Measurements from ENCODE around the gene NUDT4. TPM values are rescaled to one million over a fixed set of nuclear protein-coding genes. Genes with fewer than 3 reads are reported as not detected.

Gene NUDT4
- total and polyA plus RNA-seq, 2 of the 4 experiments (the other 2 are of a cell fraction), result 23.6 to 25.6 TPM

DNA sequence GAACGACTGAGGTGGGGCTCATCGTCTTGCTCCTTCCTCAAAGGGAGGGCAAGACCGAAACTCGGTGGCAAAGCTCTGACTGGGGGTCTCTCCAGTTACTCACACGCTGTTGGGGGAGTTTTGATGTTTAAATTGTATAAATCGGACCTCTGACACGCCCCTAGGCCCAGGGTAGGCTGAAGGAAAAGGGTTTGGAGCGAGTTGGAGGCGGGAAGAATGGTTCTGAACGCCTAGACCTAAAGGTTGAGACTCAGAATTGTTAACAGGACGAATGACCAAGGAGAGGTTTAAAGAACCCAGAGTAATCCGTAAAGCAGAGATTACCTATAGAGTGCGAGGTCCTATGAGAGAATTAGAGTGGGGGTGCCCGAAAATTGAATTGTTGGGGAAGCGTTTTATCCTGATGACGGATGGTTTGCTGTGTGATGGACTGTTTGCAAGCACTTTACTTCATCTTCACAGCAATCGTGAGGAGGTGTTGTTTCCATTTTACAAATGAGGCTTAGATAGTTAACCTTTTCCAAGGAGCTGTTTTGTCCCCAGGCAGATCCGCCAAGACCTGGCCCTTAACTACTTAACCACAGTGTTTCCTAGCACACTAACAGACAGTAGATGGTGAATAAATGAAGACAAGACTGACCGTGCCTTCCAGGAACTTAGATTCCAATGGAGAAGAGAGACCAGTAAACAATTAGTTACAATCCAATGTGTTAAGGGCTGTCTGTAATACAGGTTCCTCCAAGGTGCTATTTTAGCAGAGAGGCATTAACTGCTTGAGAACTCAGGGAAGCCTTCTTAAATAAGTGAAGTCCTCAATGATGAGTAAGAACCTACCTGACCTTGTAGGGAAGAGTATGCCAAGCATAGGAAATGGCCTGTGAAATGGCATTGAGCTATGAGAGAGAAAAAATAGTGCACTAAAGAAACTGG, 65.0 kb downstream of the NUDT4 start:
- Histone ChIP-seq H4K20me1 (ENCODE audit: insufficient read depth, low read length) (peaks cover 35% of the 10 kb centered on the region), H3K4me3 (ENCODE audit: insufficient read depth, low read depth, low read length) (peak overlapping the region; percentile 86), H2BK120ac (ENCODE audit: low read depth, low read length) (peak overlapping the region; percentile 63), H2AK5ac (ENCODE audit: low read depth, low read length) (peak overlapping the region; percentile 96), H3K23ac (ENCODE audit: low read depth, low read length) (peak overlapping the region; percentile 90), H3K79me1 (ENCODE audit: low read depth in 1 of 2, low read length in 2 of 2) (peaks cover 3 to 20% of the 10 kb centered on the region in 2 experiments; a peak in 3 of 4 replicates), H3K9ac (ENCODE audit: low read depth, low read length) (peak overlapping the region; percentile 89), H2BK20ac (ENCODE audit: low read depth, low read length) (peak overlapping the region; percentile 28; the same call in 1 of the 2 replicates), H2AFZ (replicated peaks; ENCODE audit: low read length, poor library complexity) (peak overlapping the region; percentile 99), H3K27ac (ENCODE audit: insufficient read depth, low read length) (peak overlapping the region; percentile 86), H3K27me3 (ENCODE audit: control insufficient read depth, insufficient read depth, low read length) (no peaks in the 10 kb centered on the region), H4K8ac (ENCODE audit: low read depth in 2 of 2, low read length in 2 of 2) (peak overlapping the region; percentile 90 to 95), H3K14ac (replicated peaks; ENCODE audit: low read depth, low read length) (peak overlapping the region; percentile 97), H3K4ac (ENCODE audit: low read depth, low read length) (peak overlapping the region; percentile 94), H3K9me3 (ENCODE audit: control insufficient read depth, insufficient read depth, low read length) (no peaks in the 10 kb centered on the region), H2BK5ac (ENCODE audit: low read depth, low read length, poor library complexity, severe bottlenecking) (peak overlapping the region; percentile 70), H3K56ac (ENCODE audit: extremely low read depth, insufficient read depth, low read length) (peak overlapping the region; percentile 96), H3K9me1 (ENCODE audit: insufficient read depth, low read length) (peaks cover 11% of the 10 kb centered on the region), H3K4me2 (ENCODE audit: low read depth, low read length) (peak overlapping the region; percentile 84), H4K91ac (ENCODE audit: insufficient read depth, low read depth, low read length) (peak overlapping the region; percentile 80), H3K36me3 (ENCODE audit: control insufficient read depth, insufficient read depth, low read length) (no peaks in the 10 kb centered on the region), H3K18ac (ENCODE audit: low read depth, low read length) (peak overlapping the region; percentile 11), H3K4me1 (ENCODE audit: control insufficient read depth, insufficient read depth, low read length) (peaks cover 6% of the 10 kb centered on the region), H2BK15ac (ENCODE audit: low read depth, low read length) (peak overlapping the region; percentile 80; the same call in 2 of the 3 replicates), H4K5ac (ENCODE audit: low read depth, low read length) (peak overlapping the region; percentile 74), H2AK9ac (replicated peaks; ENCODE audit: low read depth, low read length, poor library complexity) (peak overlapping the region; percentile 98)
- no TSS peak for BruUV-seq (replicated peaks)
- in situ Hi-C loops (cut with MboI; ENCODE audit: low sequenced_read_pairs) (no loop called here), intact Hi-C loops (cut with micrococcal nuclease) (loop anchor here (1.0 kb wide), 1 partner anchor 660 kb away; no protein-coding TSS in a partner anchor), dilution Hi-C loops (cut with HindIII; ENCODE audit: low sequenced_read_pairs, unreplicated experiment) (no loop called here)
- CTCF ChIA-PET, result interaction anchor here (0.6 kb wide), 1 partner anchor 414 kb away, joined by 3 read pairs; no protein-coding TSS in a partner anchor
- POLR2A ChIA-PET (ENCODE audit: unreplicated experiment), result no interaction called here
- ATAC-seq (ENCODE audit: low read depth) (peak; percentile 5), DNase-seq (peak; percentile 34)
- TF ChIP-seq MAZ (IDR thresholded peaks at IDR 0.05; ENCODE audit: borderline replicate concordance, low read depth, low read length) (no peak), RAD21 (IDR thresholded peaks at IDR 0.05; ENCODE audit: low read length) (no peak), CHD1 (IDR thresholded peaks at IDR 0.05; ENCODE audit: low read depth, low read length) (no peak), NFE2L2 (IDR thresholded peaks at IDR 0.05; ENCODE audit: low read depth, low read length) (no peak), MXI1 (IDR thresholded peaks at IDR 0.05; ENCODE audit: borderline replicate concordance, low read depth, low read length) (0 out of 2 replicates have a peak, but pooled peaks have one; percentile 1), CEBPB (IDR thresholded peaks at IDR 0.05; ENCODE audit: low read depth, low read length) (no peak), POLR2A (IDR thresholded peaks at IDR 0.05; ENCODE audit: low read depth, low read length) (no peak; the same call in 1 of the 2 replicates), RFX5 (IDR thresholded peaks at IDR 0.05; ENCODE audit: low read depth, low read length) (no peak), MAFK (IDR thresholded peaks at IDR 0.05; ENCODE audit: low read depth, low read length) (no peak), RCOR1 (IDR thresholded peaks at IDR 0.05; ENCODE audit: insufficient replicate concordance, low read length) (no peak)
- TF ChIP-seq, protein P1, sequence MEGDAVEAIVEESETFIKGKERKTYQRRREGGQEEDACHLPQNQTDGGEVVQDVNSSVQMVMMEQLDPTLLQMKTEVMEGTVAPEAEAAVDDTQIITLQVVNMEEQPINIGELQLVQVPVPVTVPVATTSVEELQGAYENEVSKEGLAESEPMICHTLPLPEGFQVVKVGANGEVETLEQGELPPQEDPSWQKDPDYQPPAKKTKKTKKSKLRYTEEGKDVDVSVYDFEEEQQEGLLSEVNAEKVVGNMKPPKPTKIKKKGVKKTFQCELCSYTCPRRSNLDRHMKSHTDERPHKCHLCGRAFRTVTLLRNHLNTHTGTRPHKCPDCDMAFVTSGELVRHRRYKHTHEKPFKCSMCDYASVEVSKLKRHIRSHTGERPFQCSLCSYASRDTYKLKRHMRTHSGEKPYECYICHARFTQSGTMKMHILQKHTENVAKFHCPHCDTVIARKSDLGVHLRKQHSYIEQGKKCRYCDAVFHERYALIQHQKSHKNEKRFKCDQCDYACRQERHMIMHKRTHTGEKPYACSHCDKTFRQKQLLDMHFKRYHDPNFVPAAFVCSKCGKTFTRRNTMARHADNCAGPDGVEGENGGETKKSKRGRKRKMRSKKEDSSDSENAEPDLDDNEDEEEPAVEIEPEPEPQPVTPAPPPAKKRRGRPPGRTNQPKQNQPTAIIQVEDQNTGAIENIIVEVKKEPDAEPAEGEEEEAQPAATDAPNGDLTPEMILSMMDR (conservative IDR thresholded peaks at IDR 0.05; ENCODE audit: low read depth, low read length), result peak; percentile 27; the same call in 1 of the 2 replicates
- TF ChIP-seq, protein P2, sequence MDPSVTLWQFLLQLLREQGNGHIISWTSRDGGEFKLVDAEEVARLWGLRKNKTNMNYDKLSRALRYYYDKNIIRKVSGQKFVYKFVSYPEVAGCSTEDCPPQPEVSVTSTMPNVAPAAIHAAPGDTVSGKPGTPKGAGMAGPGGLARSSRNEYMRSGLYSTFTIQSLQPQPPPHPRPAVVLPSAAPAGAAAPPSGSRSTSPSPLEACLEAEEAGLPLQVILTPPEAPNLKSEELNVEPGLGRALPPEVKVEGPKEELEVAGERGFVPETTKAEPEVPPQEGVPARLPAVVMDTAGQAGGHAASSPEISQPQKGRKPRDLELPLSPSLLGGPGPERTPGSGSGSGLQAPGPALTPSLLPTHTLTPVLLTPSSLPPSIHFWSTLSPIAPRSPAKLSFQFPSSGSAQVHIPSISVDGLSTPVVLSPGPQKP (IDR thresholded peaks at IDR 0.05; ENCODE audit: borderline replicate concordance, low read depth, low read length), result no peak
- TF ChIP-seq, protein P3, sequence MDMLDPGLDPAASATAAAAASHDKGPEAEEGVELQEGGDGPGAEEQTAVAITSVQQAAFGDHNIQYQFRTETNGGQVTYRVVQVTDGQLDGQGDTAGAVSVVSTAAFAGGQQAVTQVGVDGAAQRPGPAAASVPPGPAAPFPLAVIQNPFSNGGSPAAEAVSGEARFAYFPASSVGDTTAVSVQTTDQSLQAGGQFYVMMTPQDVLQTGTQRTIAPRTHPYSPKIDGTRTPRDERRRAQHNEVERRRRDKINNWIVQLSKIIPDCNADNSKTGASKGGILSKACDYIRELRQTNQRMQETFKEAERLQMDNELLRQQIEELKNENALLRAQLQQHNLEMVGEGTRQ (IDR thresholded peaks at IDR 0.05; ENCODE audit: low read depth, low read length), result no peak
- WGBS, 2 experiments (ENCODE audit: extremely low coverage in 2 of 2, insufficient read length in 1 of 2), result 0% methylated on average over 5 of the region's 19 CpGs; no CpG with 5 or more reads in 1 of the 2 experiments

Data from IMR-90 (cell line).